RWPE2 (cell line): Measurements from ENCODE around the gene CAPZB.
A peak's percentile ranks its signal among the peaks of the same experiment; 100 is the strongest.

Experiments used
- ATAC-seq: fragments of 200-7000 bp; cut with Tn5 transposase; 3 replicates; pipeline ENCODE4 v1.9.1; 2021; ENCODE audit warnings: low read depth
- DNase-seq: peaks from one replicate; pipeline ENCODE4 v3.0.0-alpha.2; 2020; ENCODE audit warnings: low spot score
- H3K27ac ChIP-seq: fragments of 450-650 bp; 2 replicates; pipeline ENCODE4 v1.5.1; 2017; ENCODE audit warnings: mild to moderate bottlenecking; ENCODE audit not compliant: poor library complexity, severe bottlenecking
- H3K27me3 ChIP-seq: fragments of 250-450 bp; sonication (Bioruptor Pico); 2 replicates; pipeline ENCODE4 v1.5.1; 2021; ENCODE audit warnings: mild to moderate bottlenecking, moderate library complexity; ENCODE audit not compliant: insufficient read depth, poor library complexity, severe bottlenecking
- H3K36me3 ChIP-seq: fragments of 250-450 bp; sonication (Bioruptor Pico); 2 replicates; pipeline ENCODE4 v1.5.1; 2020; ENCODE audit warnings: low read depth, mild to moderate bottlenecking, moderate library complexity
- H3K4me1 ChIP-seq: fragments of 250-450 bp; sonication (Bioruptor Pico); 2 replicates; pipeline ENCODE4 v1.5.1; 2021; ENCODE audit warnings: mild to moderate bottlenecking, moderate library complexity; ENCODE audit not compliant: insufficient read depth, poor library complexity, severe bottlenecking
- H3K4me3 ChIP-seq: fragments of 250-450 bp; sonication (Bioruptor Pico); 2 replicates; pipeline ENCODE4 v1.5.1; 2021; ENCODE audit warnings: mild to moderate bottlenecking, moderate library complexity; ENCODE audit not compliant: severe bottlenecking
- H3K9me3 ChIP-seq: fragments of 250-450 bp; sonication (Bioruptor Pico); 2 replicates; pipeline ENCODE4 v1.5.1; 2021; ENCODE audit warnings: mild to moderate bottlenecking, moderate library complexity; ENCODE audit not compliant: severe bottlenecking
- CTCF ChIP-seq: fragments of 450-650 bp; IDR thresholded peaks from one replicate; pipeline ENCODE4 v1.5.1; 2017; ENCODE audit warnings: mild to moderate bottlenecking, moderate library complexity; ENCODE audit not compliant: poor library complexity, severe bottlenecking

CAPZB gene

DNA sequence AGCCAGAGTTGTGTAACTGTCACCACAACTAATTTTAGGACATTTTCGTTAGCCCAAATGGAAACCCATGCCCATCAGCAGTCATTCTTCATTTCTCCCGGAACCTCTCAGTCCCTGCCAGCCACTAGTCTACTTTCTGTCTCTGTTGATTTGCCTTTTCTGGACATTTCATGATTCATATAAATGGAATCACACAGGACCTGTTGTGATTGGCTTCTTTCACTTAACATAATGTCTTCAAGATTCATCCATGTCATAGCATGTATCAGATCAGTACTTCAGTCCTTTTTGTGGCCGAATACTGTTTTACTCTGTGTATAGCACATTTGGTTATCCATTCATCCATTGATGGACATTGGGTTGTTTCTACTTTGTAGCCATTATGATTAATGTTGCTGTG lies 166.1 kb downstream of the CAPZB start:
- Histone ChIP-seq H3K27ac (no peak overlapping the region), H3K4me3 (no peak overlapping the region), H3K4me1 (peaks cover 3% of the 10 kb centered on the region), H3K36me3 (peaks cover 17% of the 10 kb centered on the region), H3K9me3 (no peaks in the 10 kb centered on the region), H3K27me3 (no peaks in the 10 kb centered on the region)
- DNase-seq (no peak), ATAC-seq (peak; percentile 25; the same call in 1 of the 3 replicates)
- no peak for TF ChIP-seq CTCF

- no peaks in the 10 kb centered on the region for H3K27me3 ChIP-seq
- H3K9me3 ChIP-seq, result no peaks in the 10 kb centered on the region
- TF ChIP-seq CTCF, result no peak
- peaks cover 14% of the 10 kb centered on the region; the same call in 1 of the 2 replicates for H3K36me3 ChIP-seq
- no peak overlapping the region for H3K4me3 ChIP-seq
- no peak overlapping the region for H3K27ac ChIP-seq
- DNase-seq (peak; percentile 31), ATAC-seq (no peak)
- peaks cover 3% of the 10 kb centered on the region for H3K4me1 ChIP-seq
Observed at GRCh38 chr1:19317126-19317910, 168.0 kb downstream of the CAPZB start.

GRCh38 chr1:19315378-19316198 lies 169.8 kb downstream of the CAPZB start:
- Histone ChIP-seq H3K27ac (peak overlapping the region; percentile 25), H3K4me1 (peaks cover 6% of the 10 kb centered on the region), H3K4me3 (no peak overlapping the region), H3K9me3 (no peaks in the 10 kb centered on the region), H3K27me3 (no peaks in the 10 kb centered on the region), H3K36me3 (peaks cover 14% of the 10 kb centered on the region; the same call in 1 of the 2 replicates)
- no peak for TF ChIP-seq CTCF
- no peak for ATAC-seq
- peak; percentile 45 for DNase-seq

DNA sequence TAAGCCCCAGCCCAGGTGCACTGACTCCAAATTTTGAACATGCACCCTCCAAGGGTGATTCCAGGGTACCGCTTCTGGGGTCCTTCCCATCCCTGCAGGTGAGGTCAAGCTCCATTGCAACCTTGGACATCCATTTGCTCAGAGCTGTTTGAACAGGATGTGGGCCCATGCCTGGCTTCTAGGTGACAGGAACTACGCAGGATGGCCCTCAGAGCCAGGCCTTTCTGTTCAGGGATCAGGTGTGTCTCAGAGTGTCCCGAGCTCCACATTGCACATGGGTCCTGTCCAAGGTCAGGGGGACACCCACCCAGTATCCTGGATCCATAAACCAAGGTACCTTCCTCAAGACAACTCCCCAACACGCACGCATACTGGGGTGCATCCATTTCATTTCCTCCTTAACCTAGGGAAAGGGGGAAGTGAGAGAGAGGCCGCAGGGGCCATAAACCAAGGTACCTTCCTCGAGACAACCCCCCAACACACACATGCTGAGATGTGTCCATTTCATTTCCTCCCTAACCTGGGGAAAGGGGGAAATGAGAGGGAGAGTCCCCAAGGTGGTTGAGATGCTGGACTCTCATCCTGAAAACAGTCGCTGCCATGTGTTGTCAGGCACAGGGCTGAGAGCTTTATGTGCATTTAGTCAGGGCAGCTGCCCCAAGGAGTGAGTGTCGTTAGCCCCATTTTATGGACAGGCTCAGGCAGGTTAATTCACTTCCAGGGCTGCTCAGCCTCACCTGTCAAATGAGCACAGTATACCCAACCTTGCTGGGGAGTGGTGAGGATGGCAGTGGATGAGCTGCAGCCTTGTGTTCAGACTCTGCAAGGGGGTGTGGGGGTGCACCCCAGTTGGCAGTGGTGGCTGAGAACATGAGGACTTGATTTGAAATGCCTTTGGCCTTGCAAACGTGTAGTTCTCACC lies 171.1 kb downstream of the CAPZB start:
- Histone ChIP-seq H3K9me3 (no peaks in the 10 kb centered on the region), H3K27me3 (no peaks in the 10 kb centered on the region), H3K36me3 (peaks cover 12% of the 10 kb centered on the region; the same call in 1 of the 2 replicates), H3K27ac (peak overlapping the region; percentile 25), H3K4me1 (peaks cover 6% of the 10 kb centered on the region), H3K4me3 (no peak overlapping the region)
- TF ChIP-seq CTCF, result no peak
- DNase-seq (peak; percentile 23), ATAC-seq (no peak)
